Activated naive CD8-positive, alpha-beta T cell treated with anti-CD3 and anti-CD28 coated beads, Interleukin-2, amount 50 U/mL, for 16 hours (primary cell): ENCODE results near the gene DNAJC4.
"Not testable (repeated sequence)": the region's sequence is repeated elsewhere in the genome, so short reads cannot be mapped to it uniquely, and the experiment has no call there.

Source experiments
- DNase-seq: peaks from one replicate; pipeline ENCODE4 v3.0.0-alpha.2; 2020; ENCODE audit warnings: low read depth, low spot score

DNAJC4 gene

DNA sequence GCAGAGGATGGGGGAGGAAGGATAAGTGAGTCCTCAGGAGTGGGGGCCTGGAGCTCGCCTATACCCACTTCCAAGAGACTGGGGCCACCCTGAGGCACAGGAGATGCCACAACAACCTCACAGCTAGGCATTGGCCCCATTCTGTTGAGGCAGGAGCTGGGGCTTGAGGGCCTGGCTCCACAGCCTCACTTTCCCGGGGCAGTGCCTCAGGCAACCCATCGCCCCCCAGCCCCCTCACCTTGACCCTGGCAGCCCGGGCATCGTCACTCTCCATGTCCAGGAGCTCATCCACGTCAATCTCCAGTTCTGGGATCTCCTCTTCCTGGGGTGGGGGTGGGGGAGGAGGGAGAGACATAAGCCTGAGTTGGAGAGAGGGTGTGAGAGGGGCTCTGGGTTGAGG, 14.6 kb downstream of the DNAJC4 start:
- DNase-seq: no peak

DNA sequence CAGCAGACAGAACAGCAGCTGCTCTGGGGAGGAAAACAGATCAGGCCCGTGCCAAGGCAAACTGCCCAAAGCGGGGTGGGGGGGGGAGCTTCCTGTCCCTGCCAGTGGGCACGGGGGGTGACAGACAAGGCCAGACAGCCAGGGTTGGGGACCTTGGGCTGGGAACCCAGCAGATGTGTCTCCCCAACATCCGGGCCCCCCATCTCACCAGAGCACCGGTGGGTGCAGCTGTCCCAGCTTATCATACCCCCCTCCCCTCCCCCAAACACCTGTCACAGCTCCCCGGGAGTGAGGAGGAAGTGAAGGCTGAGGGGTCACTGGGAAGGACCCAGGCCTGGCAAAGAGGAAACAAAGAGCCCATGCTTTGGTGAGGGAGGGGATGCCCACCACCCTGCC, 15.1 kb downstream of the DNAJC4 start:
- no peak for DNase-seq

DNA sequence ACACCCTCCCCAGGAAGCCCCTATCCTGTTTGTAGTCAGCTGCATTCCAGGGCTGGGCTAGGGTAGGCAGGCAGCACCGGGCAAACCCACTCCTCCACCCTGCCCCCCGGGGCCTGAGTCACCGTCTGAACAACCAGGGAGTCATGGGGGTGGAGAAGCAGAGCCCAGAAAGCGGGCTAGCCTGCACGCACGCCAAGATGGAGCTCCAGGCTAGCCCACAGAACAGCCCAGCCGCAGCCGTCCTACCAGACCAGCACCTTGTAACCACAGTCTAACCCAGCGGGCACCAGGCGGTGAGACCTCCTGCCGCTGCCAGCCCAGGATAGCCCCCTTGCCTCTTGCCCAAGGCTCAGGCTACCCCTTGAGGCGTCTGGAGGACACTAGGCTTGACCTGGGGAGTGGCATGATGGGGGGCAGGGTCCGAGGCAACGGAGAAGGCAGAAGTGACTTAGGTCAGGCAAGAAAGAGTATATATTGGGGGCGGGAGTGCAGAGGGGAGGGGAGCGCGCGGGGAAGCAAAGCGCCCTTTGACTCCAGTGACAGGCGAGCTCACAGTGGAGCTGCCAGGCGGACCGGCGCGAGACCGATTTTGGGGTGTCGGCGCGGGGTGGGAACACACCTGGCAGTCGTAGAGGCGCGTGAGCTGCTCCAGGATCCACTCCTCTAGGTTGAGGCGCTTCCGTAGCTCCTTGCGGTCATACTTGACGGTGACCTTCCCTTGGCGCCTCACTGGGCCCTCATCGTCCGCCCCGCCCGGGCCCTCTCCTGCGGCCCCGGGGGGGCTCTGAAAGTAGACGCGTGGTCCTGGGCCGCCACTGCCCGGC, 15.7 kb downstream of the DNAJC4 start:
- peak; percentile 67 for DNase-seq

DNA sequence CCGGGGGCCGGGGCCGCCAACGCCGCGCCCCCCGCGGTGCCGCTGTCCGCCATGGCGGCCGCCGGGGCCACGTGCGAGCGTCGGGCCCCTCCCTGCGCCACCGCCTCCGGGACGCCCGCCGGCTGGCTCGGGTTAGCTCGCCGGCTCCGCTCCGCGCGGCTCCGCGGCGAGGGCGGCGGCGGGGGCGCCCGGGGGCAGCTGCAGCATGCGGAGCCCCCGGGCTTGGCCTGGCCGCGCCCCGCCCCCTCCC, 16.2 kb downstream of the DNAJC4 start:
- not testable (repeated sequence) for DNase-seq

DNA sequence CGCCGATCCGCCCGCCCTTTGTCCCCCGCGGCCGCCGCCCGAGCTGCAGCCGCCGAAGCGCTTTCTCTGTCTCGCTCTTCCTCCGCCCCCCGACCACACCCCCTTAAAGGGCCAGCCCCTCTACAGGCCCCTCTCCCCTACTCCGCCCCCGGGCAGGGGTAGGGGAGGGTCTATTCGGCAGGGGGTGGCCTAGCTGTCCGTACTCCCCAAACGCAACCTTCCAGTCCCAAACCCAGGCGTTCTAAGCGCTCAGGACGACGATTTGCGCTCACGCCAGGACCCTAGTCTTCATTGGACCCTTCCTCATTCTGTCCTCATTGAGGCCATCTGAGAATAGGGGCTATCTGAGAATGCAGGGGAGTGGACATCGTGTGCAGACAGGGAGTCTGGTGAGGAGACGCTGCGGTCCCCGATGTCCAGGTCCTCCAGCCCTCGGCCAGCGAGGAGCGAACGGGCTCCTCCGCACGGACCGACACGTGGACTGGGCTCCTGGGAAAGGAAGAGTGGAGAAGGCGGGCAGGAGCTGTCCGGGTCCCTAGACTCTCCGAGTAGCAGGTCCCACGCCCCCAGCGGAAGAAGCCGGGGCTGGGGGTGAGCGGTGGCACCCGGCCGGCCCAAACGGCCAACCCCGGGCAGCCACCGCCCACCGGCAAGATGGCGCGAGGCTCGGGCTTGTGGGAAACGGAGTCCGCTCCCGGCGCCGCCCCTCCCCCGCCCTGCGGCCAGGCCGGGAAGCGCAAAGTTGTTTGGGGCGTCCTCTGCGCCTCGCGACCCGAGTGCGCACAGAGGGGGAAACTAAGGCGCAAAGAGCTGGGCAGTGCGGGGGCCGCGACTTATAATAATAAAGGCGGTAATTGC, 16.8 kb downstream of the DNAJC4 start, which contains the start of gene PPP1R14B:
TSS of gene PPP1R14B (minus strand) at position 73 of the 858 bp plus-strand sequence. CDS start 270 bp downstream, outside the sequence.
- peak; percentile 78 for DNase-seq

DNA sequence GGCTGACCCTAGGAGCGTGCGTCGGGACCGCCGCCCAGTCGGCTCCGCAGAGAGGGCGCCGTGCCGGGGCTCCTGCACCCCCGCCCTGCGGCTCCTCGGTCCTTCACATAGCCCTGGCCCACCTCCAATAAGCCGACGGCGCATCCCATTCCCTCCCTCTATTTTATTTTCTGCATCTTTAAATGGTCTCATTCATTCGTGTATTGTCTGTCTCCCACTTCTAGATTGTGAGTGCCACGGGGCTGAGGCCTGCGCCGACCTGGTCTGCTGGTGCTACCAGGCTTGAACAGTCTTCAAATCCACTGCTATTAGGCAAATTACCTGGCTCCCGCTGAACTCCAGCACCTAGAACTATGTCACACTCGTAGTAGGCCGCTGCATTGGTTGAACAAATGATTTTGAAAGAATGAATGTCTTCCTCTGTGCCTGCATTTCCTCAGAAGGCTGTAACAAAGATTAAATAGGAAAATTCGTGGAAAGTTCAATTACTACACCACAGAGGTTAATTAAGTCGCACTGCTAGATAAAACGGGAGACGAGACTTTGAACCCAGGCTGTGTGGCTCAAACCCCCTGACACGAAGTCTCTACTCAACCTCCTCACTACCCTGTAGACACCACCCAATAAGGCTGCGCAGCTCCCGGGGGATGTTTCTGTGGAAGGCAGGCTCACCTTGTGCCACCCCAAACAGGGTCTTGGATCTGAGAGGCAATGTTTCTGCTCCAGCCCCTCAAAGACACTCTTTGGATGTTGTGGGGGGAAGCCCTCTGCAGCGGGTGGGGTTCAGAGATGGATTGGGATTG, 17.6 kb downstream of the DNAJC4 start:
- no peak for DNase-seq

DNA sequence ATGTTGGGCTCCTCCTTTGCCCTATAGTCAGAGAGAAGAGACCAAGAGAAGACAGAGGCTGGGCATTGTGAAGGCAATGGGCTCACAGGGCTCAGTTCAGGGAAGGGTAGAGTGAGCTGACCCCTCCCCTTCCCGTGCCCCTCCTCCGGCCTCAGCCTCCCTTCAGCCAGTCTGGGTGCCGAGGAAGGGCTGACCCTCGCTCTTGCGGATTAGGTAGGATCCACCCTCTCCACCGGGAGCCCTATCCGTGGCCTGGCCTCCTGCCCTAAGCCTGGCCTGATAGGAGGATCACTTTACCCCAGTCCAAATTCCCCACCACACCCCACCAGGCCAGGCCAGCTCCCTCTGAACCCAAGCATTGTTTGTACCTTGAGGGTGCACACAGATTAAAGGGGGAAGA, 18.2 kb downstream of the DNAJC4 start:
- no peak for DNase-seq

DNA sequence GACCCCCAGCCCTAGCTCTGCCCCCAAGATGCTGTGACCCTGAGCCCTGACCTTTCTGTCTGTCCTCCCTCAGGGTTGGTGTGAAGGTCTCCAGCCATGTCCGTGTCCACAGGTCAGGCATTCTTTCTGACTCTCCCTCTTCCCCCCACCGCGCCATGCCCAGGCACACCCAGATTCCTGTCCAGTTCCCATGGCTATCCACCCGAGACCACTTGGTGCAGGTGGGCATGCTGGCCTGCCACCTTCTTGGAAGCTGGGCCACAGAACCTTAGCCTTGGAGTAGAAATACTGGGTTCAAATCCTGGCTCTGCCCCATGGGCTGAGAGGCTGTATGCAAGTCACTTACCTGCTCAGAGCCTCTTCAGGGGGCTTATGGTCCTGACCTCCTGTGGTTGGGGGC, 18.7 kb downstream of the DNAJC4 start:
- no peak for DNase-seq

DNA sequence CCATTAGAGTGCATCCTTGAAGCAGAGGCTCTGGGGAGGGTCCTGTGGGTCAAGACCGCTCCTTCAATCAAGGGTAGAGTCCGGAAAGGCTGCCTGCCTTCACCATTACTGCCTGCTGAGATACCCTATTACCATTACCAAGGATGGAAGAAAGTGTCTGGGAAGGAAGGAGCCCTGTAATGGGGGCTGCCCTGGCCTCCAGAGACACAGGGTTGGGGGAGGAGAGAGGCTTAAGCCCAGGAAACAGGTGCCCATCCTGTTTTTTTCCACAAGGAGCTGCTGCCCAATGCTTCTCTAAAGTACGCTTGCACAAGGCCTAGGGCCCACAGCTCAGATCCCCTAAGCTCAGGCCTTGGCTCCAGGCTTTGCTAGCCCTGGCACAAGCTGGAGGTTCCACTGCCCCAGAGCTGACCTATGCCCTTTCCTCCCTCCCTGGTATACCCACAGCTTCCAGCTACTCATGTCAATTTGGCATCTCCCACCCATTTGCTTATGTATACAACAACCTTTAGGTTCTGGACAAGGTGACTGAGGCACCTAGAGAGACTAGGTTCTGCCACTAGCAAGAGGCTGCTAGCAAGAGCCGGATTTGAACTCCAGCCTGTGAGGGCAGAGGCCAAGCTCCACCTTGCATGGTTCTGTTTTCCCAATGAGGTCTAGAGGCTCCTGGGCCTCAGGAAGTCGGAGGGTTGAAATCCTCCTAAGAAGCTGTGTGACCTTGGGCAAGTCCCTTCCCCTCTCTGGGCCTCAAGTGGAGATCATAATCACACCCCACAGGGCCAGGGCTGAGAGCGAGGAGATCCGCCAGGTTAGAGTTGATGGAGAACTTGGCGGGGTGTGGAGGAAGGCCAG, 19.4 kb downstream of the DNAJC4 start:
- no peak for DNase-seq

DNA sequence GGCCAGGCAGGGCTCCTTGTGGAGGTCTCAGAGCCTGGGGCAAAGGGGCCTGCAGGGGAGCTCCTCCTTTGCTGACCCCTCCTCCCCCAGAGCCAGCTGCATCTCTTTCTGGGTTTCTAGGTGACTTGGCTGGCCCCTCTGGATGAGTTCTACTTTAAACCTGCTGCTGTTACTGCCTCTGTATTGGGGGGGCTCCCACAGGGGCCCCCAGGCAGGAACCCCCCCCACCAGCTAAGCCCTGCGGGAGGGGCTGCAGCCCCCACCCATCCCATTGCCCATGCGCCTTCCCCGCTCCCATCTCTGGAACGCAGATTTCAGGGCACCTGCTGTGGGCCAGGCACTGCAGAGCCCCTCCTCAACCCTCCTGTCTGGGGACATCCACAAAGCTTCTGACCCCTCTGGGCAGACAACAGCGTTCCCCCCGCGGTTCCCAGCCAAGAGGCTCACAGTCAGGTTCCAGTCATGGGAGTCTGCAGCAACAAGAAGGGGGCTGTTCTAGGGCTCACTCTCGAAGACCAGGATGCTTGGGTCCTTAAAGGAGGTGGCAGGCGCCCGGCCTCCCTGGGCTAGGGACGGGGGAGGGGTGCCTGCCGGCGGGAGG, 20.2 kb downstream of the DNAJC4 start:
- no peak for DNase-seq

DNA sequence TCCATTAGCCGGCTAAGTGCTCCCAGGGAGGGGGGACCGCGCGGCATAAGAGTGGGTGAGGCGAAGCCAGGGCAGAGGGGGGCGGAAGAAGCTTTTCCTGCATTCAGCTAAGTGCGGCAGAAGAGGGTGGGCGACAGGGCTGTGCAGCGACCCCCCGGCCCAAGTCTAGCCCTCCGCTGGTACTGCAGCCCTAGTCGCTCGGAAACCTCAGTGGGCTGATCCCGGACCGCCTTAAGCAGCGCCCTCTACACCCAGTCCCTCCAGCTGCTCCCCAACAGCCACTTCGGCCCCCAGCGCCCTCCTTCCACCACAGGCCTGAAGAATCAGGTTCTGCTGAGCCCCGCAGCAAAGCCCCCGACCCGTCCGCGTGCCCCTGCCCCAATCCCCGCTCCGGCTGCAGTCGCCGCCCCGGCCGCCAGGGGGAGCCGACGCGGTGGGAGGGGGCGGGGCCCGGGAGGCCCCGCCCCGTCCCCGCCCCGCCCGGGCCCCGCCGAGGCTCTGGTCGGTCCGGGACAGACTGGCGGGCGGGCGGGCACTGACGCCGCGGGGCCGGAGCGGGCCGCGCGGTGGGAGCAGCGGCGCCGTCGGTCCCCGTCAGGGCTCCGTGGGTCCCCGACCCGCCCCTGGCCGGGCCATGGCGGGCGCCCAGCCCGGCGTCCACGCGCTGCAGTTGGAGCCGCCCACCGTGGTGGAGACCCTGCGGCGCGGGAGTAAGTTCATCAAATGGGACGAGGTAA, 20.8 kb downstream of the DNAJC4 start, which contains the start of gene PLCB3:
TSS of gene PLCB3 (plus strand) at position 515 of the 737 bp plus-strand sequence. CDS start at position 635, 120 bp downstream.
- no peak for DNase-seq

DNA sequence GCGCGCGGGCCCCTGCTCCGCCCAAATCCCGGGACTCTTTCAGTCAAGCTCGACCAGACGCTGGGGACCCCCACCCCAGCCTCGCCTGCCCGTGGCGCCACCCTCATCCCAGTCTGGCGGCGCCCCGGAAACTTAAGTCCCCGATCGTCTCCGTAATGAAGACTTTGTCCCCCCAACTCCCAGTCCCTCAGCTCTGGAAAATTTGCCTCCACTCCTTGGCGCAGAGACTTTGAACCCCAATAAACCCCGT, 21.3 kb downstream of the DNAJC4 start:
- DNase-seq: no peak

DNA sequence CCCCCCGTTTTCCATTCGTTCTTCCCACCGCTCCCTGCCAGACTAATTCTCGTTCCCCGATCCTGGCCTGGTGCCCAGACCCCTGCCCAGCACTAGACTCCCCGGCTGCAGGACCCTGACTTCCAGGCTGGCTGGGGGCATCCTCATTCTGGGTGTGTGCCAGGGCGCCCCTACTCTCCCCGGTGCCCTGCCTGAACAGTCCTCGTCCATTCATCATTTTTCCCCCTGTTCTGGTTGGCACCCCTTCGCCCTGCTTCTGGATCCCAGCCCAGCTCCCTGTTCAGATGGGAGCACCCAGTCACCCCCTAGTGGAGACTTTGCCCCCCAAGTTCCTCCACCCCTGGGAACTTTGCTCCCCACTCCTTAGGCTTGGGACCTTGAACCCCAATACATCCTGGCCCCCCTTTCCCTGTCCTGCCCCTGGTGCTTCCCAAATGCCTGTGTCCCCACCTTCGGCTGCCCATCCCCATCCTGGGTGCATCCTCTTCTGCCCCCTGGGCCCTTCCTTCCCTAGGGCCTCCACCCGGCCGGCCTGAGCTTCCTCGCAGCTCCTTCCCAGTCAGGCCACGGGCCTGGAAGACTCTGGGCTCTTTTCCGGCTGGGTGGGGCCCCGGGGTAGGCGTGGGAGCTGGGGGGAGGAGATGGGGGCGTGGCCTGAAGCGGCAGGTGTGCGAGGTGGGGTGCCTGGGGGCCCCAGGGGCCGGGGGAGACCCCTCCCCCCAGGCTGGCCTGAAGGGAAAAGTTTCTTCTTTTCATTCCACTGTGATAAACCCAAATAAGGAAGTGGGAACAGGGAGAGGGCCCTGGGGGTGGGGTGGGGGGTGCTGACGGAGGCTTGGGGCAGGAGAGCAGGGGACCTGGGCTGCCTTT, 21.9 kb downstream of the DNAJC4 start:
- DNase-seq: no peak

DNA sequence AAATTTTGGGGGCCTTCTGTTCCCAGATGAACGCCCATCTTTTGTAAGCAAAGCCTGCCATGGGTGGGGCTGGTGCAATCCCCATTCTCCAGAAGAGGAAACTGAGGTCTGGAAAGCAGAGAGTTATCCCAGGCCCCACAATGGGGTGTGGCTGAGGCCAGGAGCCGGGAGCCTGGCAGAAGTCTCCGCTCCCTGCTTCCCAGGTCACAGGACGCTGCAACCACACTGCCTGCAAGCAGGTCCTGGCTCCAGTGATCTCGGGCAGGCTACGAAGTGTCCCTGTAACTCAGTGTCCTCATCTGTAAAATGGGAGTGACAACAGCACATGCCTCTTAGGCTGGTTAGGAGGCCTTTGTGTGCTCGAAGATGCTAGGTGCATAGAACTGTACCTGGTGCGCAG, 22.7 kb downstream of the DNAJC4 start:
- no peak for DNase-seq

DNA sequence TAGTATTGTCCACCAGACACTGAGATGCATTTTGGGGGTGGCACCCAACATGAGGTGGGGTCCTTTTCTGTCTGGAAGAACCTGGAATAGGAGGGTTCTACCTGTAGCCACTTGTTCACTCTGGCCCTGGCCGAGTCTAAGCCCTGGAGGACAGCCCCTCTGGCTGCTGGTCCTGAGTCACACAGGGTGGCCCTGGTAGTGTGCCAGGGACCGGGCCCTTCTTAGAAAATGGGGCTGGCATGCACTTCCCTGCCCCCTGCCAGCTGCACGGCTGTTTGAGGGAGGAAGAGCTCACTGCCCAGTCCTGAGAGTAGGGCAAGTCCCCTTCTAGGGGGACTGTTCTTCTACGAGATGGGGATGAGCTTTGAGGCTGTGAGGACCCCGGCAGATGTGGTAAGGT, 23.1 kb downstream of the DNAJC4 start:
- no peak for DNase-seq

DNA sequence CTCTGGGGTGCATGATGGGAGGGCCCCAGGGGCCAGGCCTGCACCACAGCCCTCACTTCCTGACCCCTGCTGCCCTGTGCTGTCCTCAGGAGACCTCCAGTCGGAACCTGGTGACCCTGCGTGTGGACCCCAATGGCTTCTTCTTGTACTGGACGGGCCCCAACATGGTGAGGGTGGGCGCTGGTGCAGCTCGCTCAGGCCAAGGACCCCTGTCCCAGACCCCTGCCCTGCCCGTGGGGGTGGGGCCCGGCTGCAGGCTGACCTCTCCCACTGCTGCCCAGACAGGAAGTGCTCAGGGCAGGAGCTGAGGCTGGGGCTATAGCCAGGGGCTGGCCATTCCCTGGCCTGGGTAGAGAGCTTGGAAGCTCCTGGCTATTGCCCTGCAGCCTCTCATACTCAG, 24.0 kb downstream of the DNAJC4 start:
- DNase-seq: no peak

DNA sequence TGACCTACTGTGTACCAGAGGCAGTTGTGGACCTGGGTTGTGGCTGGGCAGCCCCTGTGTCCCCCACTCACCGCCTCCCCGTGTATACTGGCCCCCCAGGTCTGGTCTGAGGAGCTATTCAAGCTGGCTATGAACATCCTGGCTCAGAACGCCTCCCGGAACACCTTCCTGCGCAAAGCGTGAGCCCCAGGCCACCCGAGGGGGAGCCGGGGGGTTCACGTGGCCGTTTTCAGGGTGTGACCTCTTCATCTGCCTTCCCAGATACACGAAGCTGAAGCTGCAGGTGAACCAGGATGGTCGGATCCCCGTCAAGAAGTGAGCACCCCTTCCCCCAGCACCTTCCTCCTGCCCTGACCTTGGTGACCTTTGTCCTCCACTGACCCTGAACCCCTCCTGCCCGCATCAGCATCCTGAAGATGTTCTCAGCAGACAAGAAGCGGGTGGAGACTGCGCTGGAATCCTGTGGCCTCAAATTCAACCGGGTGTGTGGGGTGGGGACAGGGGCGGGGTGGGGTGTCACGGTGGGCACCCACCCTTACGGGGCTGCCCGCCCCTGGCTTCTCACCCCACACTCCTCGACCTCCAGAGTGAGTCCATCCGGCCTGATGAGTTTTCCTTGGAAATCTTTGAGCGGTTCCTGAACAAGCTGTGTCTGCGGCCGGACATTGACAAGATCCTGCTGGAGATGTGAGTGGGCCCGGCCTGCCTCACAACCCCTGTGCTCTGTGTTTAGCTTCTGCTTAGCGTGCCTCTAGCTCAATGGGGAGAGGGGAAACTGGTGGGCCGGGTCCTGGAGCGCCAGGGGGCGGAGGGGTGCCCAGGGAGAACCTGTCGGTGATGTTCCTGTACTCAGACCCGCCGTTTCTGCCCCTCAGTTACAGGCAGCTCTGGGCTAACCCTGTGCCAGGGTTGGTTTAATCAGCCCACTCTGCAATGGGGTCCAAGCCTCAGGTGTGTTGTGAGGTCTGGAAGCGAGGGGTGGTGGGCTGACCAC, 25.1 kb downstream of the DNAJC4 start:
- no peak for DNase-seq

DNA sequence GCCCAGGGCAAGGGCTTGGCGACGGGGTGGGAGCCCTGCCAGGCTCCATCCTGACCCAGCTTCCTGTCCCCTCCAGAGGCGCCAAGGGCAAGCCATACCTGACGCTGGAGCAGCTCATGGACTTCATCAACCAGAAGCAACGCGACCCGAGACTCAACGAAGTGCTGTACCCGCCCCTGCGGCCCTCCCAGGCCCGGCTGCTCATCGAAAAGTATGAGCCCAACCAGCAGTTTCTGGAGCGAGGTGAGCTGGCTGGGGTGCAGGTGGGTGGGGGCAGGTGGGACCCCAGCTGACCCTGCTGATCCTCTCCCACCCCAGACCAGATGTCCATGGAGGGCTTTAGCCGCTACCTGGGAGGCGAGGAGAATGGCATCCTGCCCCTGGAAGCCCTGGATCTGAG, 26.0 kb downstream of the DNAJC4 start:
- DNase-seq: no peak
